OCI-LY7 (cell line): ENCODE results near the gene WWOX. TPM values are rescaled to one million over a fixed set of nuclear protein-coding genes. Genes with fewer than 3 reads are reported as not detected.

Experiments
- BruUV-seq: library from RNA; stranded (reverse); fragments of 400-500 nt; replicated peaks from 2 replicates; lab custom pipeline; 2021; lab: Mats Ljungman, UMichigan
- CTCF ChIA-PET: fragments of 300-600 bp; sonication (Branson Sonifier 250); formaldehyde crosslinking; loops from one replicate; lab custom pipeline; 2022; ENCODE audit warnings: antibody characterized with exemption; ENCODE audit not compliant: unreplicated experiment; lab: Charles Lee
- POLR2A ChIA-PET: fragments of 300-600 bp; sonication (Branson Sonifier 250); formaldehyde crosslinking; loops from one replicate; lab custom pipeline; 2022; ENCODE audit warnings: antibody characterized with exemption; lab: Charles Lee
- DNase-seq: peaks from one replicate; pipeline ENCODE4 v3.0.0-alpha.2; 2015; ENCODE audit warnings: low spot score
- H2AFZ ChIP-seq: fragments of 200-600 bp; sonication (generic), shearing (Covaris generic); 2 replicates; pipeline ENCODE4 v1.6.1; 2014; ENCODE audit warnings: mild to moderate bottlenecking, antibody characterized with exemption, low read length, moderate library complexity
- H3K27ac ChIP-seq: fragments of 200-600 bp; sonication (generic); 2 replicates; pipeline ENCODE4 v1.5.1; 2014; ENCODE audit warnings: mixed run types, low read depth, mild to moderate bottlenecking, moderate library complexity, low read length, inconsistent platforms; ENCODE audit not compliant: poor library complexity, severe bottlenecking
- H3K36me3 ChIP-seq: fragments of 200-600 bp; sonication (generic); 2 replicates; pipeline ENCODE4 v1.6.1; 2014; ENCODE audit warnings: mild to moderate bottlenecking, antibody characterized with exemption, low read length, moderate library complexity, mixed read lengths; ENCODE audit not compliant: insufficient read depth
- H3K4me1 ChIP-seq: fragments of 200-600 bp; sonication (generic); 2 replicates; pipeline ENCODE4 v1.5.1; 2014; ENCODE audit warnings: mild to moderate bottlenecking, low read length; ENCODE audit not compliant: insufficient read depth, poor library complexity, severe bottlenecking
- H3K4me2 ChIP-seq: fragments of 200-600 bp; sonication (generic); 2 replicates; pipeline ENCODE4 v1.6.1; 2014; ENCODE audit warnings: mild to moderate bottlenecking, low read length
- H3K4me3 ChIP-seq: fragments of 200-600 bp; sonication (generic); 2 replicates; pipeline ENCODE4 v1.5.1; 2014; ENCODE audit warnings: mild to moderate bottlenecking, low read depth, low read length; ENCODE audit not compliant: poor library complexity, severe bottlenecking
- H3K79me2 ChIP-seq: fragments of 200-600 bp; sonication (generic); 2 replicates; pipeline ENCODE4 v1.6.1; 2016; ENCODE audit warnings: low read depth, mild to moderate bottlenecking, low read length, moderate library complexity, mixed read lengths; ENCODE audit not compliant: insufficient read depth
- H3K9me2 ChIP-seq: fragments of 200-600 bp; sonication (generic); 2 replicates; pipeline ENCODE4 v1.6.1; 2016; ENCODE audit warnings: mild to moderate bottlenecking, low read length, mixed read lengths; ENCODE audit not compliant: insufficient read depth
- H3K9me3 ChIP-seq: fragments of 200-600 bp; sonication (generic); 2 replicates; pipeline ENCODE4 v1.6.1; 2014; ENCODE audit warnings: mild to moderate bottlenecking, mixed run types, low read length, mixed read lengths
- H4K20me1 ChIP-seq: fragments of 200-600 bp; sonication (generic); 2 replicates; pipeline ENCODE4 v1.6.1; 2014; ENCODE audit warnings: mild to moderate bottlenecking, antibody characterized with exemption, low read length, moderate library complexity, mixed read lengths; ENCODE audit not compliant: insufficient read depth
- EZH2phosphoT487 ChIP-seq: fragments of 200-600 bp; sonication (generic); IDR thresholded peaks from 2 replicates; pipeline ENCODE4 v1.6.1; 2018; ENCODE audit warnings: low read depth, borderline replicate concordance, mild to moderate bottlenecking, mixed run types, antibody characterized with exemption, low read length, moderate library complexity, mixed read lengths
- intact Hi-C: fragments of 100-400 bp; cut with micrococcal nuclease; formaldehyde crosslinking; loops from one replicate; pipeline ENCODE4 v1.10.0; 2022; ENCODE audit not compliant: unreplicated experiment
- total RNA-seq, 2 experiments: library from RNA; depleted of rRNA in 1 of 2; stranded (reverse); fragments of >200 nt in 1 of 2; shearing (Covaris generic) in 1 of 2; gene quantifications; 2 replicates each; pipeline ENCODE4 v1.2.3, GENCODE V29; 2014 to 2022
- TF ChIP-seq, protein P1 (sequence below): fragments of 200-600 bp; sonication (generic); conservative IDR thresholded peaks from 2 replicates; pipeline ENCODE4 v1.5.1; 2014; ENCODE audit warnings: mild to moderate bottlenecking, antibody characterized with exemption, low read length, moderate library complexity, mixed read lengths

WWOX gene
- total RNA-seq, 2 experiments from 2014 or later: 40.2 to 47.6 TPM

DNA sequence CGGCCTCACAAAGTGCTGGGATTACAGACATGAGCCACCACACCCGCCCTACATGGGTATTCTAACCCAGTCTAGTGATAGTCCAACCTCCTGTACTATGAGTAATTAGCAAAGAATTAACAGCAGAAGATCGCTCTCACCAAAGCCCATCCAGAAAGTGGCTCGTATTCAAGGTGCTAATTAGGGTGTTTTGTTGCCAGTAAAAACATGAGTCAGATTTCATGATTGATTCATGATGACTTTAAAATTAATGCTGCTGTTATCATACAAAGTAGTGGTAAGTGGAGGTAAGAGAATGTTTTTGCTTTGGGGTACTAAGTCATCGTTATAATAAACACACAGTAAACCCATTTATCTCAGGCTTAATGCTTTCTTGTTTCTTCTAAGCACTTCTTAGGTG, 428.8 kb downstream of the WWOX start:
- CTCF ChIA-PET: no interaction called here
- Histone ChIP-seq H2AFZ (no peak overlapping the region), H3K79me2 (no peaks in the 10 kb centered on the region), H3K4me2 (no peak overlapping the region), H3K36me3 (no peaks in the 10 kb centered on the region), H3K9me3 (no peaks in the 10 kb centered on the region), H3K27ac (no peak overlapping the region), H3K4me3 (no peak overlapping the region), H4K20me1 (no peaks in the 10 kb centered on the region), H3K4me1 (no peaks in the 10 kb centered on the region), H3K9me2 (no peaks in the 10 kb centered on the region)
- no peak for DNase-seq
- intact Hi-C loops: no loop called here
- BruUV-seq: no TSS peak
- no peak for TF ChIP-seq EZH2phosphoT487
- TF ChIP-seq, protein P1, sequence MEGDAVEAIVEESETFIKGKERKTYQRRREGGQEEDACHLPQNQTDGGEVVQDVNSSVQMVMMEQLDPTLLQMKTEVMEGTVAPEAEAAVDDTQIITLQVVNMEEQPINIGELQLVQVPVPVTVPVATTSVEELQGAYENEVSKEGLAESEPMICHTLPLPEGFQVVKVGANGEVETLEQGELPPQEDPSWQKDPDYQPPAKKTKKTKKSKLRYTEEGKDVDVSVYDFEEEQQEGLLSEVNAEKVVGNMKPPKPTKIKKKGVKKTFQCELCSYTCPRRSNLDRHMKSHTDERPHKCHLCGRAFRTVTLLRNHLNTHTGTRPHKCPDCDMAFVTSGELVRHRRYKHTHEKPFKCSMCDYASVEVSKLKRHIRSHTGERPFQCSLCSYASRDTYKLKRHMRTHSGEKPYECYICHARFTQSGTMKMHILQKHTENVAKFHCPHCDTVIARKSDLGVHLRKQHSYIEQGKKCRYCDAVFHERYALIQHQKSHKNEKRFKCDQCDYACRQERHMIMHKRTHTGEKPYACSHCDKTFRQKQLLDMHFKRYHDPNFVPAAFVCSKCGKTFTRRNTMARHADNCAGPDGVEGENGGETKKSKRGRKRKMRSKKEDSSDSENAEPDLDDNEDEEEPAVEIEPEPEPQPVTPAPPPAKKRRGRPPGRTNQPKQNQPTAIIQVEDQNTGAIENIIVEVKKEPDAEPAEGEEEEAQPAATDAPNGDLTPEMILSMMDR: no peak
- POLR2A ChIA-PET: no interaction called here

DNA sequence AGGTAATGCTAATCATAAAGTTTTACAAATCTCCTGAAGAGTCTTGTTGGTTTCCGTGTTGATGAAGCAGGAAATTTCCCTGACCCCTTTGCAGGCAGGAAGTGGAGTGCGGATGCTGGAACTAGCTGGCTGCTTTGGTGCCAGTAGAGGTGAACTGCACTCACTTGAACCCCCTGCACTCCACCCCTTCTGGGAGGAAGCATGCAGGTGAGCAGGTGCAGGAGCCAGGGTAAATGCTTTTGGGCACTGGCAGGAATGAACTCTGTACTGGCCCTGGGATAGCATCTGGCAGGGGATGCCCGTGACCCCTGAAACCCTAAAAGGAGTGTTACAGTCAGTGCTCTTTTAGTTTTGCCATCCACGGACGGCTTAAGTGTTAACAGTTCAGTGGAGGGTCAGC, 430.4 kb downstream of the WWOX start:
- intact Hi-C loops: no loop called here
- POLR2A ChIA-PET: no interaction called here
- no TSS peak for BruUV-seq

DNA sequence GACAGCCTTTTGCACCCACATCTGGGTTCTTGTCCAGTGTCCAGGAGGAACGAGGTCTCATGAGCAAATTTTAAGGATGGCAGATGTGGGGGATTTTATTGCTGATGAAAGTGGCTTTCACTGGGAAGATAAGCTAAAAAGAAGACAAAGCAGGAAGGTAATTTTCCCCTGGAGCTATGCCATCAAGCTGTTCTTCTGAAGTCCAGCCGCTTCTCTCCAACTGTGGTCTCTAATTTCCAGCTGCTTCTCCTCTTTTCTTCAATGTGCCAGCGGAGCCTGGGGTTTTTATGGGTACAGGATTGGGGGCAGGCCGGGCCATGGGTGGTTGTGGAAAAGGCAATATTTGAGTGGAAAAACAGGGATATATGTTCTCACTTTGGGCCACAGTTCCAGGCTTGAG, 430.8 kb downstream of the WWOX start:
- DNase-seq: no peak
- Histone ChIP-seq H2AFZ (no peak overlapping the region), H3K4me2 (no peak overlapping the region), H4K20me1 (no peaks in the 10 kb centered on the region), H3K9me3 (no peaks in the 10 kb centered on the region), H3K79me2 (no peaks in the 10 kb centered on the region), H3K27ac (no peak overlapping the region), H3K4me1 (no peaks in the 10 kb centered on the region), H3K36me3 (no peaks in the 10 kb centered on the region), H3K9me2 (no peaks in the 10 kb centered on the region), H3K4me3 (no peak overlapping the region)
- ChIA-PET POLR2A (no interaction called here), CTCF (no interaction called here)
- TF ChIP-seq EZH2phosphoT487: no peak
- TF ChIP-seq, protein P1: no peak
- no TSS peak for BruUV-seq
- intact Hi-C loops: no loop called here

More for the DNA sequence above, 430.4 kb downstream of the WWOX start:
- CTCF ChIA-PET: no interaction called here
- H3K9me2 ChIP-seq: no peaks in the 10 kb centered on the region
- no peaks in the 10 kb centered on the region for H3K79me2 ChIP-seq
- DNase-seq: no peak
- no peak overlapping the region for H3K4me3 ChIP-seq
- no peaks in the 10 kb centered on the region for H4K20me1 ChIP-seq
- H3K4me2 ChIP-seq: no peak overlapping the region
- H3K4me1 ChIP-seq: no peaks in the 10 kb centered on the region
- no peak overlapping the region for H3K27ac ChIP-seq
- no peak overlapping the region for H2AFZ ChIP-seq
- TF ChIP-seq, protein P1: no peak
- no peak for TF ChIP-seq EZH2phosphoT487
- H3K9me3 ChIP-seq: no peaks in the 10 kb centered on the region
- no peaks in the 10 kb centered on the region for H3K36me3 ChIP-seq
